ENCODE measurements around the gene TRPM3.

DNA sequence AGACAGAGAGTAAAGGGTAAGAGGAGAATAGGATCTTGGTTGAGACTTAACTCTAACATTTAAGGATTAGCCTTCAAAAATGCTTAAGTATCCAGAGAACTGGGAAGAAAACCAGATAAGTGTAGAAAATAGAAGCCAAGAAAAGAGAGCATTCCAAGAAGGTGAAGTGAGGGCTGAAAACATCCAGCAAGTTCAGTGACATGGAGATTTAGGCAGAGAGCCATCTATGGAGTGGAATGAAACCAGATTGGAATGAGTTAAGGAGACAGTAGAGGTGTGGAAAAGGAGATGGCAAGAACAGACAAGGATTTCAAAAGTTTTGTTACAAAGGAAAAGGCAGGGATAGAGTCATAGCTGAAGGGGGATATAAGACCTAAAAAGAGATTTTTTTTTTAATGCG, 188.1 kb downstream of the TRPM3 start:
- TF ChIP-seq, protein P1, sequence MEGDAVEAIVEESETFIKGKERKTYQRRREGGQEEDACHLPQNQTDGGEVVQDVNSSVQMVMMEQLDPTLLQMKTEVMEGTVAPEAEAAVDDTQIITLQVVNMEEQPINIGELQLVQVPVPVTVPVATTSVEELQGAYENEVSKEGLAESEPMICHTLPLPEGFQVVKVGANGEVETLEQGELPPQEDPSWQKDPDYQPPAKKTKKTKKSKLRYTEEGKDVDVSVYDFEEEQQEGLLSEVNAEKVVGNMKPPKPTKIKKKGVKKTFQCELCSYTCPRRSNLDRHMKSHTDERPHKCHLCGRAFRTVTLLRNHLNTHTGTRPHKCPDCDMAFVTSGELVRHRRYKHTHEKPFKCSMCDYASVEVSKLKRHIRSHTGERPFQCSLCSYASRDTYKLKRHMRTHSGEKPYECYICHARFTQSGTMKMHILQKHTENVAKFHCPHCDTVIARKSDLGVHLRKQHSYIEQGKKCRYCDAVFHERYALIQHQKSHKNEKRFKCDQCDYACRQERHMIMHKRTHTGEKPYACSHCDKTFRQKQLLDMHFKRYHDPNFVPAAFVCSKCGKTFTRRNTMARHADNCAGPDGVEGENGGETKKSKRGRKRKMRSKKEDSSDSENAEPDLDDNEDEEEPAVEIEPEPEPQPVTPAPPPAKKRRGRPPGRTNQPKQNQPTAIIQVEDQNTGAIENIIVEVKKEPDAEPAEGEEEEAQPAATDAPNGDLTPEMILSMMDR (IDR thresholded peaks at IDR 0.05): no peak
- TF ChIP-seq EP300 (IDR thresholded peaks at IDR 0.05) (no peak), POLR2A (IDR thresholded peaks at IDR 0.05) (no peak)
